K562 (cell line): ENCODE results near the gene HP1BP3. TPM values are rescaled to one million over a fixed set of nuclear protein-coding genes. Genes with fewer than 3 reads are reported as not detected.

Source experiments
- ATAC-seq: fragments of 200-7000 bp; cut with Tn5 transposase; 3 replicates; pipeline ENCODE4 v1.9.1; 2020; ENCODE audit warnings: moderate library complexity
- BruUV-seq: library from RNA; stranded (reverse); fragments of 400-500 nt; replicated peaks from 2 replicates; lab custom pipeline; 2021; lab: Mats Ljungman, UMichigan
- CTCF ChIA-PET: fragments of 300-600 bp; formaldehyde crosslinking; extraction: SDS; loops from one replicate; lab custom pipeline; 2021; ENCODE audit warnings: low intra/inter-chr PET ratio; lab: Yijun Ruan, JAX
- POLR2A ChIA-PET: fragments of 300-600, 350-650 bp; sonication (Branson Sonifier 250); formaldehyde crosslinking; extraction: SDS; loops from one replicate; lab custom pipeline; 2021; ENCODE audit warnings: antibody characterized with exemption, inconsistent platforms; lab: Yijun Ruan, JAX
- DNase-seq, 4 experiments: peaks; one replicate each; pipeline versions ENCODE4 v3.0.0 to v3.0.0-alpha.2; 2011 to 2018; ENCODE audit warnings: low spot score in 3 of 4, mixed read lengths in 3 of 4; ENCODE audit errors: extremely low read depth in 1 of 4
- FAIRE-seq: peaks from 2 replicates; lab custom pipeline; 2011; peaks lifted over from hg19 to GRCh38; lab: Jason Lieb, UNC
- H2AFZ ChIP-seq: 2 replicates; pipeline ENCODE4 v1.6.0; 2011; ENCODE audit warnings: low read depth, low read length, control low read depth, inconsistent platforms
- H3K27ac ChIP-seq: fragments of 200-600 bp; 3 replicates; pipeline ENCODE4 v1.8.0; 2011; ENCODE audit warnings: low read depth, mild to moderate bottlenecking, control low read depth, inconsistent platforms, low read length, moderate library complexity, mixed read lengths; ENCODE audit errors: extremely low read depth
- H3K27me3 ChIP-seq, 2 experiments: fragments of 300-600 bp in 1 of 2; 2 replicates in 1 of 2; 3 replicates in 1 of 2; pipeline versions ENCODE4 v1.6.0 to v1.8.0; 2011; ENCODE audit warnings: inconsistent platforms in 2 of 2, low read length in 2 of 2, mild to moderate bottlenecking in 1 of 2, mixed read lengths in 1 of 2, moderate library complexity in 1 of 2; ENCODE audit not compliant: control insufficient read depth in 2 of 2, insufficient read depth in 2 of 2
- H3K36me3 ChIP-seq: fragments of 300-600 bp; 3 replicates; pipeline ENCODE4 v1.8.0; 2011; ENCODE audit warnings: mild to moderate bottlenecking, low read length, inconsistent platforms; ENCODE audit not compliant: control insufficient read depth, insufficient read depth
- H3K4me1 ChIP-seq, 2 experiments: fragments of 200-600 bp in 1 of 2; replicated peaks in 1 of 2; 2 replicates in 1 of 2; 3 replicates in 1 of 2; pipeline versions ENCODE4 v1.5.1 to v1.8.0; 2011; ENCODE audit warnings: inconsistent platforms in 2 of 2, low read length in 2 of 2, mild to moderate bottlenecking in 1 of 2, mixed read lengths in 1 of 2, moderate library complexity in 1 of 2; ENCODE audit not compliant: control insufficient read depth in 2 of 2, insufficient read depth in 2 of 2
- H3K4me2 ChIP-seq: 2 replicates; pipeline ENCODE4 v1.6.1; 2011; ENCODE audit warnings: low read length, control low read depth, inconsistent platforms, mixed read lengths; ENCODE audit not compliant: insufficient read depth
- H3K4me3 ChIP-seq: fragments of 200-600 bp; sonication (generic), shearing (Covaris generic); 2 replicates; pipeline ENCODE4 v1.5.1; 2016; ENCODE audit warnings: control low read depth, inconsistent platforms
- H3K79me2 ChIP-seq: fragments of 200-600 bp; 3 replicates; pipeline ENCODE4 v1.8.0; 2011; ENCODE audit warnings: low read length, inconsistent platforms; ENCODE audit not compliant: control insufficient read depth, insufficient read depth
- H3K9ac ChIP-seq, 2 experiments: 2 replicates each; pipeline versions ENCODE4 v1.6.0 to v1.6.1; 2011; ENCODE audit warnings: low read depth in 2 of 2, low read length in 2 of 2, control low read depth in 1 of 2, inconsistent platforms in 1 of 2, mild to moderate bottlenecking in 1 of 2, mixed read lengths in 1 of 2; ENCODE audit not compliant: insufficient read depth in 1 of 2
- H3K9me1 ChIP-seq: one replicate; pipeline ENCODE4 v1.6.0; 2011; ENCODE audit warnings: inconsistent platforms, mild to moderate bottlenecking, low read length, moderate library complexity; ENCODE audit not compliant: control insufficient read depth, insufficient read depth
- H3K9me3 ChIP-seq: replicated peaks from 2 replicates; pipeline ENCODE4 v1.5.1; 2011; ENCODE audit warnings: low read depth, low read length, inconsistent platforms; ENCODE audit not compliant: control insufficient read depth, insufficient read depth
- H4K20me1 ChIP-seq: replicated peaks from 2 replicates; pipeline ENCODE4 v1.6.1; 2011; ENCODE audit warnings: low read length, inconsistent platforms, mixed read lengths; ENCODE audit not compliant: control insufficient read depth, insufficient read depth
- FOXK2 ChIP-seq, 2 experiments: fragments of 450-650 bp; IDR thresholded peaks in 1 of 2; conservative IDR thresholded peaks in 1 of 2; 2 replicates each; pipeline ENCODE4 v1.6.1; 2016; ENCODE audit warnings: low read depth in 2 of 2, mild to moderate bottlenecking in 1 of 2
- GATA2 ChIP-seq: sonication (generic); formaldehyde crosslinking; IDR thresholded peaks from 2 replicates; pipeline ENCODE4 v1.4.0; 2020; ENCODE audit warnings: mild to moderate bottlenecking, missing genetic modification reagents
- NCOA2 ChIP-seq, 2 experiments: fragments of 450-650 bp; IDR thresholded peaks; 2 replicates each; pipeline ENCODE4 v1.6.1; 2018; ENCODE audit warnings: mild to moderate bottlenecking in 2 of 2, moderate library complexity in 1 of 2; ENCODE audit not compliant: partially characterized antibody in 2 of 2
- NR2C2 ChIP-seq, 2 experiments: fragments of 200-800 bp in 1 of 2; sonication (Bioruptor generic) in 1 of 2; sonication (generic) in 1 of 2; formaldehyde crosslinking in 1 of 2; IDR thresholded peaks; 2 replicates each; pipeline versions ENCODE4 v1.6.1 to v1.8.0; 2016 to 2022; ENCODE audit warnings: mild to moderate bottlenecking in 1 of 2, missing compliant biosample characterization in 1 of 2, missing genetic modification characterization in 1 of 2, missing genetic modification reagents in 1 of 2
- RB1 ChIP-seq: fragments of 450-650 bp; IDR thresholded peaks from 2 replicates; pipeline ENCODE4 v1.6.1; 2017; ENCODE audit warnings: low read depth, mild to moderate bottlenecking
- SNIP1 ChIP-seq: fragments of 450-650 bp; IDR thresholded peaks from 2 replicates; pipeline ENCODE4 v1.7.1; 2017; ENCODE audit warnings: low read depth, mild to moderate bottlenecking
- WHSC1 ChIP-seq: IDR thresholded peaks from one replicate; pipeline ENCODE4 v1.6.1; 2012; ENCODE audit warnings: low read length, control low read depth, inconsistent platforms
- ZFX ChIP-seq: sonication (generic); formaldehyde crosslinking; IDR thresholded peaks from 2 replicates; pipeline ENCODE4 v1.8.0; 2022; ENCODE audit warnings: mild to moderate bottlenecking, missing genetic modification reagents, moderate library complexity
- ZNF23 ChIP-seq: fragments of 250-450 bp; sonication (Bioruptor Pico); IDR thresholded peaks from 2 replicates; pipeline ENCODE4 v1.4.0; 2020; ENCODE audit warnings: mild to moderate bottlenecking
- ZNF347 ChIP-seq: fragments of 450-650 bp; formaldehyde crosslinking; IDR thresholded peaks from 2 replicates; pipeline ENCODE4 v1.4.0; 2020; ENCODE audit warnings: low read depth, mild to moderate bottlenecking, moderate library complexity
- whole genome bisulfite sequencing: fragments of 100-300 bp; shearing (Covaris generic); methylation state at CpG from one replicate; pipeline ENCODE4 v1.1.6; 2016; ENCODE audit warnings: low coverage, mixed read lengths; ENCODE audit not compliant: insufficient coverage; ENCODE audit errors: missing lambda C conversion rate; 5-methylcytosine and 5-hydroxymethylcytosine counted together
- in situ Hi-C: fragments of 300-500 bp; cut with MboI; formaldehyde crosslinking; loops from 4 replicates; pipeline ENCODE4 v1.15.0; 2018; ENCODE audit warnings: inconsistent platforms, mixed read lengths
- intact Hi-C: fragments of 100-400 bp; cut with micrococcal nuclease; formaldehyde crosslinking; loops from 2 replicates; pipeline ENCODE4 v1.14.2; 2022
- polyA plus RNA-seq, 8 experiments: library from polyadenylated mRNA; depleted of rRNA in 4 of 8; stranded (reverse) in 5 of 8; unstranded in 3 of 8; fragments of >200 nt; fragmentation: Nextera tagmentation in 2 of 8; fragmentation: Illumina TruSeq in 1 of 8; extraction: Ambion mirVana in 2 of 8; extraction: Trizol in 1 of 8; gene quantifications; 2 replicates each; pipeline versions ENCODE4 v1.2.1 to v1.2.3, GENCODE V29; 2011 to 2014; ENCODE audit warnings: inconsistent platforms in 1 of 8, missing spikeins in 1 of 8
- total RNA-seq, 7 experiments: library from RNA; depleted of rRNA in 6 of 7; stranded (reverse); fragments of >200 nt in 6 of 7; fragmentation: Illumina TruSeq in 2 of 7; extraction: Trizol in 2 of 7; gene quantifications; 2 replicates each; pipeline versions ENCODE4 v1.2.1 to v1.2.3, GENCODE V29; 2011 to 2021; ENCODE audit warnings: low replicate concordance in 1 of 7
- TF ChIP-seq, protein P1 (sequence below), 2 experiments: fragments of 450-650 bp; conservative IDR thresholded peaks; 2 replicates each; pipeline ENCODE4 v1.6.1; 2017; ENCODE audit warnings: mild to moderate bottlenecking in 2 of 2, moderate library complexity in 2 of 2
- TF ChIP-seq, protein P2 (sequence below): fragments of 450-650 bp; formaldehyde crosslinking; IDR thresholded peaks from 2 replicates; pipeline ENCODE4 v1.4.0; 2022; ENCODE audit warnings: missing genetic modification characterization
- TF ChIP-seq, protein P3 (sequence below): fragments of 450-650 bp; IDR thresholded peaks from 2 replicates; pipeline ENCODE4 v1.6.1; 2017; ENCODE audit warnings: antibody characterized with exemption, mild to moderate bottlenecking

The HP1BP3 gene
- total and polyA plus RNA-seq, 9 of the 15 experiments (the other 6 are each of a cell fraction or from before 2014, with no cell fraction given), result 57.3 to 513 (median 240) TPM

- peak overlapping the region in 1 of 2 experiments; percentile 6; a peak in 1 of 4 replicates for H3K9ac ChIP-seq
- no peak overlapping the region for H3K4me3 ChIP-seq
- no peaks in the 10 kb centered on the region for H4K20me1 ChIP-seq
- in situ Hi-C loops, result no loop called here
- WGBS, result 59% methylated on average over 2 of the region's 2 CpGs
- ChIA-PET POLR2A (interaction anchor here (0.6 to 1.4 kb wide), 2 partner anchors 10 to 1313 kb away, joined by 3 to 4 read pairs; no protein-coding TSS in a partner anchor), CTCF (no interaction called here)
- intact Hi-C loops, result no loop called here
- peaks cover 9 to 16% of the 10 kb centered on the region in 2 experiments for H3K4me1 ChIP-seq
- H3K9me1 ChIP-seq, result no peaks in the 10 kb centered on the region
- no peak for ATAC-seq
- TF ChIP-seq, protein P1, sequence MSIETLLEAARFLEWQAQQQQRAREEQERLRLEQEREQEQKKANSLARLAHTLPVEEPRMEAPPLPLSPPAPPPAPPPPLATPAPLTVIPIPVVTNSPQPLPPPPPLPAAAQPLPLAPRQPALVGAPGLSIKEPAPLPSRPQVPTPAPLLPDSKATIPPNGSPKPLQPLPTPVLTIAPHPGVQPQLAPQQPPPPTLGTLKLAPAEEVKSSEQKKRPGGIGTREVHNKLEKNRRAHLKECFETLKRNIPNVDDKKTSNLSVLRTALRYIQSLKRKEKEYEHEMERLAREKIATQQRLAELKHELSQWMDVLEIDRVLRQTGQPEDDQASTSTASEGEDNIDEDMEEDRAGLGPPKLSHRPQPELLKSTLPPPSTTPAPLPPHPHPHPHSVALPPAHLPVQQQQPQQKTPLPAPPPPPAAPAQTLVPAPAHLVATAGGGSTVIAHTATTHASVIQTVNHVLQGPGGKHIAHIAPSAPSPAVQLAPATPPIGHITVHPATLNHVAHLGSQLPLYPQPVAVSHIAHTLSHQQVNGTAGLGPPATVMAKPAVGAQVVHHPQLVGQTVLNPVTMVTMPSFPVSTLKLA (conservative IDR thresholded peaks at IDR 0.05), result no peak
- no peak for TF ChIP-seq ZNF23 (CRISPR knock-in tag)
- TF ChIP-seq, protein P2, sequence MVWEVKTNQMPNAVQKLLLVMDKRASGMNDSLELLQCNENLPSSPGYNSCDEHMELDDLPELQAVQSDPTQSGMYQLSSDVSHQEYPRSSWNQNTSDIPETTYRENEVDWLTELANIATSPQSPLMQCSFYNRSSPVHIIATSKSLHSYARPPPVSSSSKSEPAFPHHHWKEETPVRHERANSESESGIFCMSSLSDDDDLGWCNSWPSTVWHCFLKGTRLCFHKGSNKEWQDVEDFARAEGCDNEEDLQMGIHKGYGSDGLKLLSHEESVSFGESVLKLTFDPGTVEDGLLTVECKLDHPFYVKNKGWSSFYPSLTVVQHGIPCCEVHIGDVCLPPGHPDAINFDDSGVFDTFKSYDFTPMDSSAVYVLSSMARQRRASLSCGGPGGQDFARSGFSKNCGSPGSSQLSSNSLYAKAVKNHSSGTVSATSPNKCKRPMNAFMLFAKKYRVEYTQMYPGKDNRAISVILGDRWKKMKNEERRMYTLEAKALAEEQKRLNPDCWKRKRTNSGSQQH (CRISPR knock-in tag), result no peak
- TF ChIP-seq FOXK2 (conservative IDR thresholded peaks at IDR 0.05 in 1 of 2, IDR thresholded peaks at IDR 0.05 in 1 of 2; ENCODE audit: low read depth in 2 of 2), result no peak
- TF ChIP-seq RB1, result no peak
- TF ChIP-seq GATA2 (CRISPR knock-in tag), result no peak
- TF ChIP-seq ZFX (CRISPR knock-in tag), result no peak
- no peak for TF ChIP-seq NCOA2 (IDR thresholded peaks at IDR 0.05; ENCODE audit: partially characterized antibody in 2 of 2)
- TF ChIP-seq, protein P3, sequence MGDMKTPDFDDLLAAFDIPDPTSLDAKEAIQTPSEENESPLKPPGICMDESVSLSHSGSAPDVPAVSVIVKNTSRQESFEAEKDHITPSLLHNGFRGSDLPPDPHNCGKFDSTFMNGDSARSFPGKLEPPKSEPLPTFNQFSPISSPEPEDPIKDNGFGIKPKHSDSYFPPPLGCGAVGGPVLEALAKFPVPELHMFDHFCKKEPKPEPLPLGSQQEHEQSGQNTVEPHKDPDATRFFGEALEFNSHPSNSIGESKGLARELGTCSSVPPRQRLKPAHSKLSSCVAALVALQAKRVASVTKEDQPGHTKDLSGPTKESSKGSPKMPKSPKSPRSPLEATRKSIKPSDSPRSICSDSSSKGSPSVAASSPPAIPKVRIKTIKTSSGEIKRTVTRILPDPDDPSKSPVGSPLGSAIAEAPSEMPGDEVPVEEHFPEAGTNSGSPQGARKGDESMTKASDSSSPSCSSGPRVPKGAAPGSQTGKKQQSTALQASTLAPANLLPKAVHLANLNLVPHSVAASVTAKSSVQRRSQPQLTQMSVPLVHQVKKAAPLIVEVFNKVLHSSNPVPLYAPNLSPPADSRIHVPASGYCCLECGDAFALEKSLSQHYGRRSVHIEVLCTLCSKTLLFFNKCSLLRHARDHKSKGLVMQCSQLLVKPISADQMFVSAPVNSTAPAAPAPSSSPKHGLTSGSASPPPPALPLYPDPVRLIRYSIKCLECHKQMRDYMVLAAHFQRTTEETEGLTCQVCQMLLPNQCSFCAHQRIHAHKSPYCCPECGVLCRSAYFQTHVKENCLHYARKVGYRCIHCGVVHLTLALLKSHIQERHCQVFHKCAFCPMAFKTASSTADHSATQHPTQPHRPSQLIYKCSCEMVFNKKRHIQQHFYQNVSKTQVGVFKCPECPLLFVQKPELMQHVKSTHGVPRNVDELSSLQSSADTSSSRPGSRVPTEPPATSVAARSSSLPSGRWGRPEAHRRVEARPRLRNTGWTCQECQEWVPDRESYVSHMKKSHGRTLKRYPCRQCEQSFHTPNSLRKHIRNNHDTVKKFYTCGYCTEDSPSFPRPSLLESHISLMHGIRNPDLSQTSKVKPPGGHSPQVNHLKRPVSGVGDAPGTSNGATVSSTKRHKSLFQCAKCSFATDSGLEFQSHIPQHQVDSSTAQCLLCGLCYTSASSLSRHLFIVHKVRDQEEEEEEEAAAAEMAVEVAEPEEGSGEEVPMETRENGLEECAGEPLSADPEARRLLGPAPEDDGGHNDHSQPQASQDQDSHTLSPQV, result no peak
- TF ChIP-seq SNIP1, result no peak
- no peak for TF ChIP-seq NR2C2 (CRISPR knock-in tag; IDR thresholded peaks at IDR 0.05)
- no peak for TF ChIP-seq NR2C2 (tag; IDR thresholded peaks at IDR 0.05)
- TF ChIP-seq ZNF347 (CRISPR knock-in tag), result no peak
- TF ChIP-seq WHSC1, result no peak
- FAIRE-seq, result no peak
- BruUV-seq, result no TSS peak
- no peak for DNase-seq
- H3K79me2 ChIP-seq, result peaks cover 8% of the 10 kb centered on the region; the same call in 2 of the 3 replicates
- H2AFZ ChIP-seq, result no peak overlapping the region
- H3K36me3 ChIP-seq, result no peaks in the 10 kb centered on the region
- no peak overlapping the region for H3K27ac ChIP-seq
- H3K4me2 ChIP-seq, result no peak overlapping the region
- H3K27me3 ChIP-seq, result no peaks in the 10 kb centered on the region
- H3K9me3 ChIP-seq, result no peaks in the 10 kb centered on the region
These were observed 5.1 kb upstream of the HP1BP3 start for GRCh38 chr1:20792196-20792595.
